Astrocyte (in vitro differentiated cells and primary cell): ENCODE results near the gene CA12.

Experiments
- CTCF ChIP-seq: IDR thresholded peaks from 2 replicates; pipeline ENCODE4 v1.5.1; 2011; ENCODE audit warnings: low read depth, mild to moderate bottlenecking, inconsistent platforms, low read length, moderate library complexity; ENCODE audit not compliant: insufficient read depth
- EZH2 ChIP-seq: IDR thresholded peaks from 2 replicates; pipeline ENCODE4 v1.6.1; 2012; ENCODE audit warnings: mild to moderate bottlenecking, low read length, inconsistent platforms; ENCODE audit not compliant: insufficient read depth

- no peak for TF ChIP-seq CTCF
- no peak for TF ChIP-seq EZH2
These were observed 2.0 kb downstream of the CA12 start for GRCh38 chr15:63379492-63380150.
